ENCODE data around the gene DNAH1. TPM values are rescaled to one million over a fixed set of nuclear protein-coding genes. Genes with fewer than 3 reads are reported as not detected.

Gene DNAH1
- total and polyA plus RNA-seq, 2 of the 4 experiments (the other 2 are of a cell fraction) = 2.0 to 4.0 TPM

GRCh38 chr3:52364322-52365035 is 48.4 kb downstream of the DNAH1 start:
- Histone ChIP-seq H4K8ac (ENCODE audit: low read depth in 2 of 2, low read length in 2 of 2) (no peak overlapping the region), H3K9me1 (ENCODE audit: insufficient read depth, low read length) (no peaks in the 10 kb centered on the region; the same call in 1 of the 2 replicates), H4K20me1 (ENCODE audit: insufficient read depth, low read length) (no peaks in the 10 kb centered on the region), H2BK5ac (ENCODE audit: low read depth, low read length, poor library complexity, severe bottlenecking) (no peak overlapping the region), H3K9ac (ENCODE audit: low read depth, low read length) (no peak overlapping the region), H4K91ac (ENCODE audit: insufficient read depth, low read depth, low read length) (no peak overlapping the region), H2BK20ac (ENCODE audit: low read depth, low read length) (no peak overlapping the region), H3K14ac (replicated peaks; ENCODE audit: low read depth, low read length) (no peak overlapping the region), H3K79me1 (ENCODE audit: low read depth in 1 of 2, low read length in 2 of 2) (no peaks in the 10 kb centered on the region), H3K27me3 (ENCODE audit: control insufficient read depth, insufficient read depth, low read length) (no peaks in the 10 kb centered on the region), H3K4me2 (ENCODE audit: low read depth, low read length) (no peak overlapping the region), H3K4me1 (ENCODE audit: control insufficient read depth, insufficient read depth, low read length) (no peaks in the 10 kb centered on the region), H2AFZ (replicated peaks; ENCODE audit: low read length, poor library complexity) (no peak overlapping the region), H3K4ac (ENCODE audit: low read depth, low read length) (no peak overlapping the region), H4K5ac (ENCODE audit: low read depth, low read length) (no peak overlapping the region), H3K56ac (ENCODE audit: extremely low read depth, insufficient read depth, low read length) (no peak overlapping the region), H2BK15ac (ENCODE audit: low read depth, low read length) (no peak overlapping the region), H2AK9ac (replicated peaks; ENCODE audit: low read depth, low read length, poor library complexity) (no peak overlapping the region), H2AK5ac (ENCODE audit: low read depth, low read length) (no peak overlapping the region), H3K23ac (ENCODE audit: low read depth, low read length) (no peak overlapping the region), H3K9me3 (ENCODE audit: control insufficient read depth, insufficient read depth, low read length) (no peaks in the 10 kb centered on the region), H3K4me3 (ENCODE audit: insufficient read depth, low read depth, low read length) (no peak overlapping the region), H3K18ac (ENCODE audit: low read depth, low read length) (no peak overlapping the region), H3K27ac (ENCODE audit: insufficient read depth, low read length) (no peak overlapping the region), H3K36me3 (ENCODE audit: control insufficient read depth, insufficient read depth, low read length) (peaks cover 13% of the 10 kb centered on the region; the same call in 1 of the 2 replicates), H2BK120ac (ENCODE audit: low read depth, low read length) (no peak overlapping the region)
- dilution Hi-C loops (cut with HindIII; ENCODE audit: low sequenced_read_pairs, unreplicated experiment) (no loop called here), intact Hi-C loops (cut with micrococcal nuclease) (no loop called here), in situ Hi-C loops (cut with MboI; ENCODE audit: low sequenced_read_pairs) (no loop called here)
- DNase-seq (no peak), ATAC-seq (ENCODE audit: low read depth) (no peak)
- BruUV-seq (replicated peaks) = no TSS peak
- TF ChIP-seq POLR2A (IDR thresholded peaks at IDR 0.05; ENCODE audit: low read depth, low read length) = no peak
- CTCF ChIA-PET = no interaction called here
- POLR2A ChIA-PET (ENCODE audit: unreplicated experiment) = no interaction called here
- WGBS, 2 experiments (ENCODE audit: extremely low coverage in 2 of 2, insufficient read length in 1 of 2) = 92% methylated on average over 18 of the region's 19 CpGs; no CpG with 5 or more reads in 1 of the 2 experiments
